DLD1 (cell line): ENCODE results near the gene TSGA10IP.

Experiments used
- in situ Hi-C: cut with HindIII; loops from 2 replicates; pipeline ENCODE4 v1.10.0; 2017; ENCODE audit warnings: low sequenced_read_pairs

TSGA10IP gene

GRCh38 chr11:65917434-65918210, 27.7 kb upstream of the TSGA10IP start:
- in situ Hi-C loops, result no loop called here

- in situ Hi-C loops, result no loop called here
These were observed 26.8 kb upstream of the TSGA10IP start, which contains the start of gene C11orf68 for GRCh38 chr11:65918211-65919140. TSS of gene C11orf68 (minus strand) at chr11:65919062. CDS start at chr11:65919031, 31 bp downstream.

GRCh38 chr11:65919141-65919572, 26.1 kb upstream of the TSGA10IP start, which contains the start of gene DRAP1:
TSS of gene DRAP1 (plus strand) at chr11:65919426. CDS start at chr11:65919502, 76 bp downstream.
- in situ Hi-C loops, result no loop called here

GRCh38 chr11:65919573-65920371, 25.5 kb upstream of the TSGA10IP start:
- in situ Hi-C loops, result no loop called here

GRCh38 chr11:65920372-65920802, 24.9 kb upstream of the TSGA10IP start:
- in situ Hi-C loops, result no loop called here

GRCh38 chr11:65921033-65921555, 24.2 kb upstream of the TSGA10IP start:
- in situ Hi-C loops, result no loop called here

GRCh38 chr11:65921876-65922275, 23.4 kb upstream of the TSGA10IP start:
- in situ Hi-C loops, result no loop called here

GRCh38 chr11:65922565-65922964, 22.7 kb upstream of the TSGA10IP start:
- in situ Hi-C loops, result no loop called here

- in situ Hi-C loops, result no loop called here
These were observed 19.9 kb upstream of the TSGA10IP start for GRCh38 chr11:65925397-65925796.

- in situ Hi-C loops, result no loop called here
These were observed 17.3 kb upstream of the TSGA10IP start for GRCh38 chr11:65927904-65928397.

GRCh38 chr11:65928667-65929066, 16.6 kb upstream of the TSGA10IP start:
- in situ Hi-C loops, result no loop called here

- in situ Hi-C loops, result no loop called here
These were observed 13.3 kb upstream of the TSGA10IP start for GRCh38 chr11:65931773-65932557.

- in situ Hi-C loops, result no loop called here
These were observed 12.7 kb upstream of the TSGA10IP start for GRCh38 chr11:65932558-65932919.

- in situ Hi-C loops, result no loop called here
These were observed 11.3 kb upstream of the TSGA10IP start for GRCh38 chr11:65934014-65934413.

GRCh38 chr11:65937766-65938165, 7.5 kb upstream of the TSGA10IP start:
- in situ Hi-C loops, result no loop called here

- in situ Hi-C loops, result no loop called here
These were observed 3.5 kb upstream of the TSGA10IP start for GRCh38 chr11:65941720-65942310.

- in situ Hi-C loops, result no loop called here
These were observed 2.7 kb upstream of the TSGA10IP start for GRCh38 chr11:65942531-65942930.

- in situ Hi-C loops, result no loop called here
These were observed 1.1 kb upstream of the TSGA10IP start for GRCh38 chr11:65944191-65944590.

- in situ Hi-C loops, result no loop called here
These were observed 513 bp upstream of the TSGA10IP start for GRCh38 chr11:65944767-65945166.
